MCF 10A (cell line): Measurements from ENCODE around the gene DCTPP1. TPM values are rescaled to one million over a fixed set of nuclear protein-coding genes. Genes with fewer than 3 reads are reported as not detected.

ENCODE experiments used
- BruUV-seq: library from RNA; stranded (reverse); fragments of 400-500 nt; replicated peaks from 2 replicates; lab custom pipeline; 2021; lab: Mats Ljungman, UMichigan
- CTCF ChIA-PET: fragments of 300-600 bp; sonication (Branson Sonifier 250); formaldehyde crosslinking; extraction: SDS; loops from one replicate; lab custom pipeline; 2021; ENCODE audit warnings: antibody characterized with exemption, inconsistent platforms; lab: Yijun Ruan, JAX
- POLR2A ChIA-PET: fragments of 300-600, 350-650 bp; sonication (Branson Sonifier 250); formaldehyde crosslinking; extraction: SDS; loops from one replicate; lab custom pipeline; 2020; ENCODE audit warnings: antibody characterized with exemption, inconsistent platforms; lab: Yijun Ruan, JAX
- DNase-seq: peaks from one replicate; pipeline ENCODE4 v3.0.0-alpha.2; 2018; ENCODE audit not compliant: unreplicated experiment
- H3K27ac Mint-ChIP-seq: one replicate; pipeline ENCODE4 v1.8.0; 2022; ENCODE audit warnings: mild to moderate bottlenecking, low read depth, mixed read lengths; ENCODE audit not compliant: unreplicated experiment
- H3K27me3 Mint-ChIP-seq: one replicate; pipeline ENCODE4 v1.8.0; 2022; ENCODE audit warnings: mixed read lengths; ENCODE audit not compliant: insufficient read depth, unreplicated experiment
- H3K36me3 Mint-ChIP-seq: one replicate; pipeline ENCODE4 v1.8.0; 2022; ENCODE audit warnings: mild to moderate bottlenecking, moderate library complexity, mixed read lengths; ENCODE audit not compliant: insufficient read depth, unreplicated experiment
- H3K4me1 Mint-ChIP-seq: one replicate; pipeline ENCODE4 v1.8.0; 2022; ENCODE audit warnings: mixed read lengths; ENCODE audit not compliant: insufficient read depth, unreplicated experiment
- H3K4me3 Mint-ChIP-seq: one replicate; pipeline ENCODE4 v1.8.0; 2022; ENCODE audit warnings: mild to moderate bottlenecking, moderate library complexity, mixed read lengths; ENCODE audit not compliant: unreplicated experiment
- H3K9me3 Mint-ChIP-seq: one replicate; pipeline ENCODE4 v1.8.0; 2022; ENCODE audit warnings: mixed read lengths; ENCODE audit not compliant: unreplicated experiment
- CTCF ChIP-seq: fragments of 200-600 bp; IDR thresholded peaks from one replicate; pipeline ENCODE4 v1.8.0; 2022; ENCODE audit warnings: antibody characterized with exemption, mild to moderate bottlenecking; ENCODE audit not compliant: unreplicated experiment
- intact Hi-C: fragments of 100-400 bp; cut with micrococcal nuclease; formaldehyde crosslinking; loops from 2 replicates; pipeline ENCODE4 v1.14.1; 2022
- total RNA-seq: library from RNA; stranded (reverse); gene quantifications from 2 replicates; pipeline ENCODE4 v1.2.3, GENCODE V29; 2022

Gene DCTPP1
- total RNA-seq, 1 experiment from 2014 or later = 42.4 TPM

- H3K4me1 Mint-ChIP-seq = peaks cover 12% of the 10 kb centered on the region
- H3K36me3 Mint-ChIP-seq = peaks cover 40% of the 10 kb centered on the region
- H3K9me3 Mint-ChIP-seq = no peaks in the 10 kb centered on the region
- no peaks in the 10 kb centered on the region for H3K27me3 Mint-ChIP-seq
- intact Hi-C loops = no loop called here
- no peak for TF ChIP-seq CTCF
- CTCF ChIA-PET = interaction anchor here (0.6 to 3.1 kb wide), 42 partner anchors 9 to 1484 kb away, joined by 3 to 31 read pairs (median 4); partner anchors contain the start of genes PRR14, ZNF688, ZNF689 and ZNF747
- H3K4me3 Mint-ChIP-seq = no peak overlapping the region
- BruUV-seq = no TSS peak
- DNase-seq = no peak
- POLR2A ChIA-PET = interaction anchor here (0.6 to 2.1 kb wide), 37 partner anchors 9 to 229 kb away, joined by 3 to 52 read pairs (median 5); partner anchors contain the start of genes CD2BP2, FBRS, PRR14 and SEPHS2
- no peak overlapping the region for H3K27ac Mint-ChIP-seq
Measured at GRCh38 chr16:30429418-30429677, 482 bp downstream of the DCTPP1 start.

- no peak overlapping the region for H3K27ac Mint-ChIP-seq
- no peaks in the 10 kb centered on the region for H3K9me3 Mint-ChIP-seq
- intact Hi-C loops = no loop called here
- no peak for TF ChIP-seq CTCF
- H3K4me3 Mint-ChIP-seq = peak overlapping the region; percentile 56
- ChIA-PET CTCF (no interaction called here), POLR2A (interaction anchor here (1.4 kb wide), 1 partner anchor 107 kb away, joined by 4 read pairs; the partner anchor contains the start of gene ZNF747)
- no peak for DNase-seq
- peaks cover 12% of the 10 kb centered on the region for H3K4me1 Mint-ChIP-seq
- peaks cover 48% of the 10 kb centered on the region for H3K36me3 Mint-ChIP-seq
- no peaks in the 10 kb centered on the region for H3K27me3 Mint-ChIP-seq
- no TSS peak for BruUV-seq
Measured at GRCh38 chr16:30428055-30428454, 1.8 kb downstream of the DCTPP1 start.

DNA sequence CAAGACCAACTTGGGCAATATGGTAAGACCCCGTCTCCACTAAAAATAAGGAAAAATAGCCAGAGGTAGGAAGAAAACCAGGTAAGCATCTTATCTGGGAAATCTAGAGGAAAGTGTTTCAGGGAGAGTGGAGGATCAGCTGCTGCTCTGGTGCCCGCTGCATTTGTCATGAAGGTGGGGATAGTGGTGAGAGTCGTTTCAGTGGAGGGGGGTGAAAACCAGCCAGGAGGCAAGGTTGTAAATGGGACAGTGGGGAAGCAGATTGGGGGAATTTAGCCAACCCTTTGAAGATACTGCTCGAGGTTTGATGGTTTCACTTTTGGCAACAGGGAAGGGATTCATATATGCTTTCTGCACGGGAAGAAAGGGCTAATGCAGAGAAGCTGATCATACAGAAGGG, 8.8 kb downstream of the DCTPP1 start:
- Mint-ChIP-seq H3K4me3 (no peak overlapping the region), H3K4me1 (peaks cover 9% of the 10 kb centered on the region), H3K27me3 (no peaks in the 10 kb centered on the region), H3K9me3 (no peaks in the 10 kb centered on the region), H3K27ac (no peak overlapping the region), H3K36me3 (peaks cover 56% of the 10 kb centered on the region)
- DNase-seq = no peak
- POLR2A ChIA-PET = interaction anchor here (0.6 to 2.1 kb wide), 2 partner anchors 9 to 68 kb away, joined by 3 to 5 read pairs; partner anchors contain the start of gene DCTPP1
- intact Hi-C loops = no loop called here
- CTCF ChIA-PET = interaction anchor here (0.6 to 4.3 kb wide), 4 partner anchors 9 to 29 kb away, joined by 3 to 25 read pairs (median 6); partner anchors contain the start of gene DCTPP1
- no TSS peak for BruUV-seq
- TF ChIP-seq CTCF = no peak

DNA sequence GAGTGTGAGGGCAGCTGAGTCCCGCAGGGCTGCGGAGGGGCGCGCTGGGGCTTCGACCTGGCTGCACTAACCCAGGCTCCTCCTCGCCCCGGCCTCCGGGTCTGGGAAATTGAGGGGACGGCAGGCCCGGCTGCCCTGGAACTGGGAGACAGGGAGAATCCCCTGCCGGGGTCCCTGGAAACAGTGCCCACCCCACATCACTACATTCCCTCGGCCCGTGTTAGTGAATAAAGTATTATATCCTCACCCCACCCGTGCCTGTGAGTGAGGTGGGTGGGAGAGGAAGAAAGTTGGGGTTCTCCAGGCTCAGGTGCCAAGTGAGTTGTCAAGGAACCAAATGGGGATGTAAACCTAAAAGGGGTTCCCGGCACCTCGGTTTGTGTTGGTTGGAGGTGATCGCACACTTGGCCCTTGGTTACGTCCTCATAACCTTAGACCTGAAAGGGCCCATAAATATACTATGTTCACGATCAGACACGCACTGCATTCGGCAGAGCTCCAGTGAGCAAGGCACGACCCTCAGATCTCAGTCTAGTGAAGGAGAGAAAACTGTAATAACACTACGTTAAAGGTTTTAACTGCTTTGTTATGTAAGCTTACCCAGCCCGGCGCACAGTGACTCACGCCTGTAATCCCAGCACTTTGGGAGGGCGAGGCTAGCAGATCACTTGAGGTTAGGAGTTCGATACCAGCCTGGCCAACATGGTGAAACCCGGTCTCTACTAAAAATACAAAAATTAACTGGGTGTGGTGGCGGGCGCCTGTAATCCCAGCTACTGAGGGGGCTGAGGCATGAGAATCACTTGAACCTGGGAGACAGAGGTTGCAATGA, 11.3 kb downstream of the DCTPP1 start:
- peaks cover 4% of the 10 kb centered on the region for H3K4me1 Mint-ChIP-seq
- H3K4me3 Mint-ChIP-seq = peak overlapping the region; percentile 25
- no peak for TF ChIP-seq CTCF
- DNase-seq = no peak
- CTCF ChIA-PET = interaction anchor here (0.9 to 4.3 kb wide), 7 partner anchors 10 to 211 kb away, joined by 3 to 25 read pairs (median 4); partner anchors contain the start of genes DCTPP1 and ZNF48
- H3K36me3 Mint-ChIP-seq = peaks cover 52% of the 10 kb centered on the region
- intact Hi-C loops = no loop called here
- no TSS peak for BruUV-seq
- no peak overlapping the region for H3K27ac Mint-ChIP-seq
- POLR2A ChIA-PET = interaction anchor here (0.6 to 2.1 kb wide), 24 partner anchors 8 to 352 kb away, joined by 3 to 22 read pairs (median 5); partner anchors contain the start of genes CD2BP2, DCTPP1, FBRS and PRR14
- H3K9me3 Mint-ChIP-seq = no peaks in the 10 kb centered on the region
- H3K27me3 Mint-ChIP-seq = no peaks in the 10 kb centered on the region
